Adrenal gland (tissue), 12 donors: ENCODE measurements around the gene LCN12. TPM values are rescaled to one million over a fixed set of nuclear protein-coding genes. Genes with fewer than 3 reads are reported as not detected.

Experiments used
- DNase-seq, 7 donors: peaks; one replicate each; pipeline ENCODE4 v3.0.0-alpha.2; 2019 to 2020
- H3K27ac ChIP-seq, 5 donors: fragments of 200-600 bp; sonication (generic) in 4 of 5; 1 replicate in 3 of 5; 2 replicates in 2 of 5; pipeline versions ENCODE4 v1.5.1 to v1.8.0; 2016 to 2020; ENCODE audit warnings: mild to moderate bottlenecking in 1 of 5
- H3K27me3 ChIP-seq: fragments of 200-600 bp; 2 replicates; pipeline ENCODE4 v1.8.0; 2021
- H3K36me3 ChIP-seq, 2 donors: fragments of 200-600 bp; replicated peaks in 1 of 2; 1 replicate in 1 of 2; 2 replicates in 1 of 2; pipeline versions ENCODE4 v1.5.1 to v1.8.0; 2018 to 2022
- H3K4me1 ChIP-seq, 2 donors: fragments of 200-600 bp; replicated peaks in 1 of 2; 1 replicate in 1 of 2; 2 replicates in 1 of 2; pipeline versions ENCODE4 v1.5.1 to v1.8.0; 2018 to 2021
- H3K4me3 ChIP-seq, 4 donors: fragments of 200-600 bp; sonication (generic) in 3 of 4; one replicate each; pipeline ENCODE4 v1.5.1; 2016 to 2018
- H3K9me3 ChIP-seq, 3 donors: fragments of 200-600 bp; sonication (generic) in 1 of 3; replicated peaks in 1 of 3; 1 replicate in 2 of 3; 2 replicates in 1 of 3; pipeline versions ENCODE4 v1.5.1 to v1.8.0; 2016 to 2021
- POLR2A ChIP-seq, 2 donors: fragments of 450-650 bp; IDR thresholded peaks; one replicate each; pipeline ENCODE4 v1.6.1; 2017; ENCODE audit warnings: antibody characterized with exemption in 2 of 2, mild to moderate bottlenecking in 2 of 2, moderate library complexity in 1 of 2
- WGBS, 4 donors: extraction: QIAGEN DNeasy Blood & Tissue Kit in 2 of 4; methylation state at CpG; one replicate each; pipeline versions ENCODE4 v1.1.5 to v1.1.7; 2013 to 2017; 5-methylcytosine and 5-hydroxymethylcytosine counted together
- intact Hi-C, 2 donors: fragments of 100-400 bp; cut with DNase I; formaldehyde crosslinking; loops; one replicate each; pipeline versions ENCODE4 v1.14.1 to v1.15.0; 2022 to 2023
- polyA plus RNA-seq, 3 donors: library from polyadenylated mRNA; stranded (reverse); fragments of 200-250 nt in 2 of 3; fragments of 350-450 nt in 1 of 3; fragmentation: Illumina TruSeq in 1 of 3; extraction: RNeasy Lipid Tissue Mini Kit (QIAGEN cat#74804) in 1 of 3; gene quantifications; one replicate each; pipeline ENCODE4 v1.2.3, GENCODE V29; 2013 to 2014
- total RNA-seq, 9 donors: library from RNA; depleted of rRNA in 4 of 9; stranded (reverse); fragments of >200 nt in 4 of 9; fragments of 120-200 nt in 1 of 9; fragmentation: NEBNext Ultra II Directional in 1 of 9; extraction: Animal tissue kit (Norgen Biotek cat#: 25700) in 1 of 9; gene quantifications; one replicate each; pipeline versions ENCODE4 v1.1.0 to v1.2.4, GENCODE V29; 2013 to 2023
- TF ChIP-seq, protein P1 (sequence below), 6 experiments: fragments of 450-650 bp in 4 of 6; fragments of 200-600 bp in 2 of 6; sonication (generic) in 1 of 6; IDR thresholded peaks; 1 replicate in 5 of 6; 2 replicates in 1 of 6; pipeline versions ENCODE4 v1.5.1 to v1.8.0; 2016 to 2021; ENCODE audit warnings: antibody characterized with exemption in 6 of 6, mild to moderate bottlenecking in 2 of 6, moderate library complexity in 1 of 6
- donor health status: healthy with polysubstance abuse.
- donor health status: Bipolar disorder and iron deficiency.
- donor health status: DM: yes; HTN: yes; CAD: no.
- donor health status: DM: no; HTN: no; CAD: no.
- donor health status: DM: no; HTN: no; CAD: no.
- donor health status: DM: yes; HTN: yes; CAD: no.

The LCN12 gene
- total and polyA plus RNA-seq, 12 donors: 0.75 to 31.8 (median 4.4) TPM; not detected in 1

DNA sequence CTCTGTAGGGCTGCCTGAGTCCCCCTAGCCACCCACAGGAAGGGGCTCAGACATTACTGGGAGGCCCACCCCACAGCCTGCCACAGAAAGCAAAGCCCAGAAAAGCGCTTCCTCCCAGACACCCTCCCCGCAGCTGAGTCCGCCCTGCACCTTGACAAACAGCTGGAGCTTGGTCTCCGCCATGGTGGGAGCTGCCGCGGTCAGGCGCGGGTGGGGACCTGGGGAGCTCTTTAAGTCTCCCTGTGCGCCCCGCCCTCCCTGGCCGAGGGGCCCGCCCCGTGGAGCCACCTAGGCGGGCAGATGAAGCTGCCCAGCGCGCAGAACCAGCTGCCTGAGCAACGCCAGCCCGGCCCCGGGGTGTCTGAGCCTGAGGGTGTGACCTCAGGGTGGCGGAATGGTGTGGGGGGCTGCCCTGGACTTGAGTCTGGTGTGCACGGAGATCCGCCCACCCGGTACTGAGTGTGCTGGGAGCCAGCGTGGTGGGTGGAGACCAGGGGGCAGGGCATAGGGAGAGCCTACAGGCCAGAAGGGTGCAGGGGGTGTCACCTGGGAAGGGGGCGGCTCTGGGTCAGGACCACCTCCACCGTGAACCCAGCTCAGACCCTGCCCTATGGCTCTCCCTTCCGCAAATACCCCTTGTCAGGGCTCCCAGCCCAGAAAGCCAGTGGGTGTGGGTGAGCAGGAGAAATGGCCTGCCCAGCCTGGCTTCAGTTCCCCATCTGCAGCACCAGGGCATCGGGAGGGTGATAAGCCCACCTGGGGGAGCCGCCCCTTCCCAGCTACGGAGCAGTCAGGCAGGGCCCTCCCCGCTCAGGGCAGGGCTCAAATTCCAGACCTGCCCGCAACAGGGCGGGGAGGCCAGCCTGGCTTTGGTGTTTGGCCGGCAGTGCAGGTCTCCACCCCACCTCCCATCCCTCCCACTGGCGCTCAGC is 44.6 kb downstream of the LCN12 start, which contains the start of gene CLIC3:
Gene CLIC3, minus strand, starts transcription at position 208 of the 932 bp plus-strand sequence. Its CDS starts 25 bp downstream, at position 183.
- no peaks in the 10 kb centered on the region for H3K9me3 ChIP-seq
- H3K36me3 ChIP-seq: no peaks in the 10 kb centered on the region
- H3K27ac ChIP-seq: peak within 1 kb of the TSS in 2 of 5 donors; percentile 21 to 58
- TF ChIP-seq POLR2A (IDR thresholded peaks at IDR 0.05): no peak
- TF ChIP-seq, protein P1, sequence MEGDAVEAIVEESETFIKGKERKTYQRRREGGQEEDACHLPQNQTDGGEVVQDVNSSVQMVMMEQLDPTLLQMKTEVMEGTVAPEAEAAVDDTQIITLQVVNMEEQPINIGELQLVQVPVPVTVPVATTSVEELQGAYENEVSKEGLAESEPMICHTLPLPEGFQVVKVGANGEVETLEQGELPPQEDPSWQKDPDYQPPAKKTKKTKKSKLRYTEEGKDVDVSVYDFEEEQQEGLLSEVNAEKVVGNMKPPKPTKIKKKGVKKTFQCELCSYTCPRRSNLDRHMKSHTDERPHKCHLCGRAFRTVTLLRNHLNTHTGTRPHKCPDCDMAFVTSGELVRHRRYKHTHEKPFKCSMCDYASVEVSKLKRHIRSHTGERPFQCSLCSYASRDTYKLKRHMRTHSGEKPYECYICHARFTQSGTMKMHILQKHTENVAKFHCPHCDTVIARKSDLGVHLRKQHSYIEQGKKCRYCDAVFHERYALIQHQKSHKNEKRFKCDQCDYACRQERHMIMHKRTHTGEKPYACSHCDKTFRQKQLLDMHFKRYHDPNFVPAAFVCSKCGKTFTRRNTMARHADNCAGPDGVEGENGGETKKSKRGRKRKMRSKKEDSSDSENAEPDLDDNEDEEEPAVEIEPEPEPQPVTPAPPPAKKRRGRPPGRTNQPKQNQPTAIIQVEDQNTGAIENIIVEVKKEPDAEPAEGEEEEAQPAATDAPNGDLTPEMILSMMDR (IDR thresholded peaks at IDR 0.05): no peak
- 36 to 60% (median 38%) methylated on average over 8 to 35 of the region's 35 CpGs for WGBS, 4 donors
- H3K4me3 ChIP-seq: no peak within 1 kb of the TSS
- H3K4me1 ChIP-seq: peaks cover 13 to 19% of the 10 kb centered on the region in 2 donors
- intact Hi-C loops: no loop called here
- DNase-seq: no peak
- no peaks in the 10 kb centered on the region for H3K27me3 ChIP-seq

DNA sequence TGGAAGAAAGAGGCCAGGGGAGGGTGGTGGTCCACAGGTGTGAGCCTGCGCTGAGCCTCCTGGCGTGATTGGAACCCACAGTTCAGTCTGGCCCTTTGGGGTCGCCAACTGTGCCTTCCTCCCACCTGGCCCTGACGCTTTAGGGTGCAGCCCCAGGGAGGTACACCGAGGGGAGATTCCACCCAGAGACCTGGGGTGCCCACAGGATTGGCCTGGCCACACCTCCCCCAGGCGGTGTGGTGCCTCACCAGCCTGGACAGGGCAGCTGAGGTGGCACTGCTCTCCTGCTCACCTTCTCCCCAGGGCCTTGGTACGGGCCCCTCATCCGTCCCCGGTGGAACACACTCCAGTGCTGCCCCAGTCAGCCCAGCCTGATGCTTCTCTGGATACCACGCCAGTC is 45.3 kb downstream of the LCN12 start:
- no peaks in the 10 kb centered on the region for H3K36me3 ChIP-seq
- DNase-seq: no peak
- WGBS, 4 donors: 78 to 95% (median 85%) methylated on average over 4 to 10 of the region's 10 CpGs
- peaks cover 13 to 18% of the 10 kb centered on the region in 2 donors for H3K4me1 ChIP-seq
- H3K4me3 ChIP-seq: no peak overlapping the region
- H3K9me3 ChIP-seq: no peaks in the 10 kb centered on the region
- no peak for TF ChIP-seq POLR2A (IDR thresholded peaks at IDR 0.05)
- TF ChIP-seq, protein P1 (IDR thresholded peaks at IDR 0.05): no peak
- no peaks in the 10 kb centered on the region for H3K27me3 ChIP-seq
- peak overlapping the region in 2 of 5 donors; percentile 21 to 58 for H3K27ac ChIP-seq
- intact Hi-C loops: no loop called here

DNA sequence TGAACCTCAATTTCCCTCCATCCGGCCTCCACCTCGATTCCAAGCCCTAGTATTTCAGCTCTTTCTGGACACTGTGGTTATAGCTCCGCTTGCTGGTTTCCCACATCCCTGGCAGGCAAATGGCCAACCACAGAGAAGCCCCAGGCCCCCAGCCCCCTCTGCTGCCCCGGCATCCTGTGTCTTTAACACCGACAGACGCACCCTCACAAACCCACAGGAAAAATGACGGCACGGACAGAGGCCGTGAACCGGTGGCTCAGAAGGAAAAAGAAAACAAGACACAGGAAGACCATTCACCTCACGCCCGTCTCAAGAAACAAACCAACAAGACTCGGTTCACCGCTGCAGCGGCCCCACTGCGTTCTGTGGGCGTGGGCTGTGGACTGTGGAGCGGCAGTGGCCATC is 45.8 kb downstream of the LCN12 start:
- no peaks in the 10 kb centered on the region for H3K9me3 ChIP-seq
- peak in 1 of 7 donors; percentile 62 for DNase-seq
- peaks cover 10 to 13% of the 10 kb centered on the region in 2 donors for H3K4me1 ChIP-seq
- TF ChIP-seq POLR2A (IDR thresholded peaks at IDR 0.05): no peak
- TF ChIP-seq, protein P1 (IDR thresholded peaks at IDR 0.05): no peak
- H3K27me3 ChIP-seq: no peaks in the 10 kb centered on the region
- intact Hi-C loops: no loop called here
- H3K27ac ChIP-seq: peak overlapping the region in 2 of 5 donors; percentile 21 to 58
- 46 to 56% (median 50%) methylated on average over 18 of the region's 18 CpGs for WGBS, 4 donors
- H3K36me3 ChIP-seq: no peaks in the 10 kb centered on the region
- H3K4me3 ChIP-seq: no peak overlapping the region

DNA sequence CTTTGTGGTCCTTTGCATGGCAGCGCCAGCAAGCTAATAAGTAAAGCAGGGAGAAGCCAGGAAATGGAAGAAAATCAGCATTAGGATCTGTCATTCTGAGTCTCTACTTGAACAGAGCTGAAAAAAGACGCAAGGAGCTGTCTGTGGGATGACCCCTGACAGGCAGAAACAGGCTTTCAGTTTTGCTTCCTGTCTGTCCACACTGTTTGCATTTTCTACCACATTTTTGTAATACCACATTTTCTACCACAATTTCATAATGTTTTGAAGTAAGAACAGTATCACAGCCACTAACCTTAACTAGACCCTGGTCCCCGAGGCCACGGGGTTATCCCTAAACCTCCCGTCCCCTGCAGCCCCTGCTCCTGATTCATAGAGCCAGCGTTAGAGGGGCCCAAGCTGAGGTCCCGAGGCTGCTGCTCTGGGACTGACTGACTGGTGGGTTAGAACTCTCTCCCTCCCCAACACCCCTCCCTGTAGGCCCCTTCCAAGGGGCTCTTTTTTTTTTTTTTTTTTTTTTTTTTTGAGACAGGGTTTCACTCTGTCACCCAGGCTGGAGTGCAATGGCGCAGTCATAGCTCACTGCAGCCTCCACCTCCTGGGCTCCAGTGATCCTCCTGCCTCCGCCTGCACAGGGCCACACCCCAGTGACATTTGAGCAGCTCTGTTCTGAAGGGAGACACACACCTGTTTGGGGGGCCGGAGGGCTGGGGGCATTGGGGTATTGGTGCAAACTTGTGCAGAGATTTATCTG is 48.3 kb downstream of the LCN12 start:
- Histone ChIP-seq H3K9me3 (no peaks in the 10 kb centered on the region), H3K36me3 (no peaks in the 10 kb centered on the region), H3K4me3 (no peak overlapping the region), H3K27ac (peak overlapping the region in 2 of 5 donors; percentile 44 to 60), H3K27me3 (no peaks in the 10 kb centered on the region), H3K4me1 (peaks cover 6% of the 10 kb centered on the region in 2 donors)
- 50 to 65% (median 58%) methylated on average over 9 to 10 of the region's 10 CpGs for WGBS, 4 donors
- no peak for DNase-seq
- intact Hi-C loops: no loop called here
- TF ChIP-seq, protein P1 (IDR thresholded peaks at IDR 0.05): no peak
- TF ChIP-seq POLR2A (IDR thresholded peaks at IDR 0.05): no peak
